Thoracic aorta (tissue), 2 donors: Measurements from ENCODE around the gene CRYBG1. TPM values are rescaled to one million over a fixed set of nuclear protein-coding genes. Genes with fewer than 3 reads are reported as not detected.

Experiments
- ATAC-seq: fragments of 150-250 bp; one replicate; pipeline ENCODE4 v1.8.0; 2017; ENCODE audit warnings: low read depth; ENCODE audit not compliant: insufficient number of reproducible peaks, low FRiP score
- DNase-seq: peaks from one replicate; pipeline ENCODE4 v3.0.0-alpha.2; 2020; ENCODE audit warnings: low spot score
- H3K27ac ChIP-seq, 2 donors: fragments of 200-600 bp; sonication (generic); 1 replicate in 1 of 2; 2 replicates in 1 of 2; pipeline ENCODE4 v1.5.1; 2016; ENCODE audit warnings: mild to moderate bottlenecking in 2 of 2, moderate library complexity in 2 of 2
- H3K27me3 ChIP-seq: fragments of 200-600 bp; sonication (generic); replicated peaks from 2 replicates; pipeline ENCODE4 v1.6.0; 2016; ENCODE audit warnings: mild to moderate bottlenecking; ENCODE audit not compliant: insufficient read depth
- H3K36me3 ChIP-seq: fragments of 200-600 bp; sonication (generic); one replicate; pipeline ENCODE4 v1.5.1; 2016
- H3K4me1 ChIP-seq, 2 donors: fragments of 200-600 bp; sonication (generic); 1 replicate in 1 of 2; 2 replicates in 1 of 2; pipeline versions ENCODE4 v1.5.1 to v1.6.0; 2016; ENCODE audit warnings: low read depth in 2 of 2, mild to moderate bottlenecking in 1 of 2; ENCODE audit not compliant: control insufficient read depth in 1 of 2
- H3K4me3 ChIP-seq: fragments of 200-600 bp; sonication (generic); 2 replicates; pipeline ENCODE4 v1.5.1; 2016; ENCODE audit warnings: mild to moderate bottlenecking
- H3K9me3 ChIP-seq: fragments of 200-600 bp; sonication (generic); 2 replicates; pipeline ENCODE4 v1.5.1; 2016
- total RNA-seq, 2 donors: library from RNA; depleted of rRNA; stranded (reverse); fragments of >200 nt; gene quantifications; one replicate each; pipeline versions ENCODE4 v1.1.0 to v1.2.3, GENCODE V29; 2016
- TF ChIP-seq, protein P1 (sequence below): fragments of 200-600 bp; sonication (generic); IDR thresholded peaks from one replicate; pipeline ENCODE4 v1.5.1; 2019; ENCODE audit warnings: antibody characterized with exemption

CRYBG1 gene
- total RNA-seq, 2 donors from 2014 or later: 3.2 to 7.2 TPM

- ATAC-seq: no peak
- H3K27me3 ChIP-seq: no peaks in the 10 kb centered on the region
Measured at GRCh38 chr6:106569428-106569827, 208.9 kb downstream of the CRYBG1 start.

GRCh38 chr6:106572436-106572835, 211.9 kb downstream of the CRYBG1 start:
- peaks cover 3% of the 10 kb centered on the region for H3K36me3 ChIP-seq
- H3K4me1 ChIP-seq: no peaks in the 10 kb centered on the region
- DNase-seq (no peak), ATAC-seq (no peak)
- H3K27ac ChIP-seq: no peak overlapping the region
- TF ChIP-seq, protein P1, sequence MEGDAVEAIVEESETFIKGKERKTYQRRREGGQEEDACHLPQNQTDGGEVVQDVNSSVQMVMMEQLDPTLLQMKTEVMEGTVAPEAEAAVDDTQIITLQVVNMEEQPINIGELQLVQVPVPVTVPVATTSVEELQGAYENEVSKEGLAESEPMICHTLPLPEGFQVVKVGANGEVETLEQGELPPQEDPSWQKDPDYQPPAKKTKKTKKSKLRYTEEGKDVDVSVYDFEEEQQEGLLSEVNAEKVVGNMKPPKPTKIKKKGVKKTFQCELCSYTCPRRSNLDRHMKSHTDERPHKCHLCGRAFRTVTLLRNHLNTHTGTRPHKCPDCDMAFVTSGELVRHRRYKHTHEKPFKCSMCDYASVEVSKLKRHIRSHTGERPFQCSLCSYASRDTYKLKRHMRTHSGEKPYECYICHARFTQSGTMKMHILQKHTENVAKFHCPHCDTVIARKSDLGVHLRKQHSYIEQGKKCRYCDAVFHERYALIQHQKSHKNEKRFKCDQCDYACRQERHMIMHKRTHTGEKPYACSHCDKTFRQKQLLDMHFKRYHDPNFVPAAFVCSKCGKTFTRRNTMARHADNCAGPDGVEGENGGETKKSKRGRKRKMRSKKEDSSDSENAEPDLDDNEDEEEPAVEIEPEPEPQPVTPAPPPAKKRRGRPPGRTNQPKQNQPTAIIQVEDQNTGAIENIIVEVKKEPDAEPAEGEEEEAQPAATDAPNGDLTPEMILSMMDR: no peak
- H3K9me3 ChIP-seq: no peaks in the 10 kb centered on the region
- H3K27me3 ChIP-seq: no peaks in the 10 kb centered on the region
- no peak overlapping the region for H3K4me3 ChIP-seq

More at GRCh38 chr6:106569428-106569827, 208.9 kb downstream of the CRYBG1 start:
- TF ChIP-seq, protein P1: no peak
- Histone ChIP-seq H3K27ac (no peak overlapping the region), H3K36me3 (peaks cover 3% of the 10 kb centered on the region), H3K4me1 (no peaks in the 10 kb centered on the region), H3K4me3 (no peak overlapping the region), H3K9me3 (no peaks in the 10 kb centered on the region)
- no peak for DNase-seq

GRCh38 chr6:106572875-106573585, 212.5 kb downstream of the CRYBG1 start:
- Histone ChIP-seq H3K4me1 (no peaks in the 10 kb centered on the region), H3K36me3 (peaks cover 3% of the 10 kb centered on the region), H3K27ac (no peak overlapping the region), H3K9me3 (no peaks in the 10 kb centered on the region), H3K27me3 (no peaks in the 10 kb centered on the region), H3K4me3 (no peak overlapping the region)
- TF ChIP-seq, protein P1: no peak
- ATAC-seq (no peak), DNase-seq (no peak)

DNA sequence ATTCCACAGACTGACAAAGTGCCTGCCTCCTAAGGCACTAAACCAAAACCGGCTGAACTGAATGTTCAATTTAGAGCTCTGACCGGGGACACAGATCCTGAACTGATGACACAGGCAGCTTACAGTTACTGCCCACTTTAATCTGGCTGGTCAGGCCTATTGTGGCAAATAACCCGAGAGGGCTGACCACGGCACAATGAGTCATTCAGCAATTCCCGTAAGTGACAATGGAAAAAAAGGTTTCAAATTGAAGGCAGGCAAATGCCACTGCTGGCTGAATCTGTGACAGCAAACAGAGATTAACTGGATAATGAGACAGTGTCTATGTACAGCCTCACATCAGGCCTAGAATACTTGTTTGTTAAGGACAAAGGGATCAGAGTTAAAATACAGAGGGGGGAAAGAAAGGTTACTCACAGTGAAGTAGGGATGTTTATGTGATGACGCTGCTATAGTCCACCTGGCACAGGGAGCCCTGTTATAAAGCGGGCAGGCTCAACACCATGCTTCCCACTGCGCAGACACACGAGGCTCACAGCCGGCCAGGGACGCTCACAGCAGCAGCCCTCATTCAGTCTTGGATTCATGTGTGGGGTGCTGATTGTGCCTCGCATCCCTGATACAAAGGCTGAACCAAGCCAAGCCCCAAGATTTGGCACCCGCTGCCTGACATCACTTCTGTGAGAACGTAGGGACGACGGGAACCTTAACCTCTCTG, 214.4 kb downstream of the CRYBG1 start:
- Histone ChIP-seq H3K9me3 (no peaks in the 10 kb centered on the region), H3K4me1 (no peaks in the 10 kb centered on the region), H3K27me3 (no peaks in the 10 kb centered on the region), H3K36me3 (no peaks in the 10 kb centered on the region), H3K27ac (no peak overlapping the region), H3K4me3 (no peak overlapping the region)
- TF ChIP-seq, protein P1: no peak
- DNase-seq (no peak), ATAC-seq (no peak)

GRCh38 chr6:106579281-106579680, 218.8 kb downstream of the CRYBG1 start:
- TF ChIP-seq, protein P1: no peak
- Histone ChIP-seq H3K36me3 (no peaks in the 10 kb centered on the region), H3K4me1 (no peaks in the 10 kb centered on the region), H3K27ac (no peak overlapping the region), H3K27me3 (no peaks in the 10 kb centered on the region), H3K9me3 (no peaks in the 10 kb centered on the region), H3K4me3 (no peak overlapping the region)
- no peak for ATAC-seq
- DNase-seq: no peak
